Keratinocyte (primary cell): ENCODE data around the gene VPS41. TPM values are rescaled to one million over a fixed set of nuclear protein-coding genes. Genes with fewer than 3 reads are reported as not detected.

Experiments used
- DNase-seq: peaks from one replicate; pipeline ENCODE4 v3.0.0-alpha.2; 2011; ENCODE audit warnings: low read depth, missing footprints, low spot score
- FAIRE-seq: peaks from 2 replicates; lab custom pipeline; 2011; peaks lifted over from hg19 to GRCh38; lab: Jason Lieb, UNC
- H2AFZ ChIP-seq: 2 replicates; pipeline ENCODE4 v1.6.0; 2012; ENCODE audit warnings: low read length, control low read depth, inconsistent platforms; ENCODE audit not compliant: control insufficient read depth
- H3K27ac ChIP-seq: 2 replicates; pipeline ENCODE4 v1.5.1; 2011; ENCODE audit warnings: low read length; ENCODE audit not compliant: control insufficient read depth, insufficient read depth
- H3K27me3 ChIP-seq: 3 replicates; pipeline ENCODE4 v1.6.0; 2011; ENCODE audit warnings: low read length; ENCODE audit not compliant: control insufficient read depth, insufficient read depth; ENCODE audit errors: extremely low read depth
- H3K36me3 ChIP-seq, 2 experiments: 2 replicates in 1 of 2; 3 replicates in 1 of 2; pipeline ENCODE4 v1.5.1; 2011; ENCODE audit warnings: low read length in 2 of 2, mild to moderate bottlenecking in 1 of 2; ENCODE audit not compliant: control insufficient read depth in 2 of 2, insufficient read depth in 2 of 2; ENCODE audit errors: extremely low read depth in 1 of 2
- H3K4me1 ChIP-seq: 3 replicates; pipeline ENCODE4 v1.5.1; 2011; ENCODE audit warnings: low read length; ENCODE audit not compliant: control insufficient read depth, insufficient read depth; ENCODE audit errors: extremely low read depth
- H3K4me2 ChIP-seq: 3 replicates; pipeline ENCODE4 v1.6.0; 2011; ENCODE audit warnings: low read depth, low read length; ENCODE audit not compliant: control insufficient read depth, insufficient read depth; ENCODE audit errors: extremely low read depth
- H3K4me3 ChIP-seq, 3 experiments: fragments of 200-600 bp in 1 of 3; sonication (generic) in 1 of 3; 2 replicates in 2 of 3; 3 replicates in 1 of 3; pipeline ENCODE4 v1.5.1; 2011 to 2016; ENCODE audit warnings: low read length in 3 of 3, mild to moderate bottlenecking in 3 of 3, control low read depth in 2 of 3, inconsistent platforms in 1 of 3, low read depth in 1 of 3, mixed read lengths in 1 of 3, mixed run types in 1 of 3, moderate library complexity in 1 of 3; ENCODE audit not compliant: control insufficient read depth in 2 of 3, insufficient read depth in 2 of 3; ENCODE audit errors: extremely low read depth in 1 of 3
- H3K79me2 ChIP-seq: 2 replicates; pipeline ENCODE4 v1.6.0; 2012; ENCODE audit warnings: low read length; ENCODE audit not compliant: control insufficient read depth, insufficient read depth
- H3K9ac ChIP-seq: 3 replicates; pipeline ENCODE4 v1.6.0; 2011; ENCODE audit warnings: low read length; ENCODE audit not compliant: control insufficient read depth, insufficient read depth; ENCODE audit errors: extremely low read depth
- H3K9me1 ChIP-seq: 3 replicates; pipeline ENCODE4 v1.6.0; 2011; ENCODE audit warnings: low read length; ENCODE audit not compliant: control insufficient read depth, insufficient read depth; ENCODE audit errors: extremely low read depth
- H3K9me3 ChIP-seq: 2 replicates; pipeline ENCODE4 v1.5.1; 2012; ENCODE audit warnings: low read depth, low read length; ENCODE audit not compliant: control insufficient read depth
- H4K20me1 ChIP-seq: 3 replicates; pipeline ENCODE4 v1.6.0; 2011; ENCODE audit warnings: low read length; ENCODE audit not compliant: control insufficient read depth, insufficient read depth; ENCODE audit errors: extremely low read depth
- EZH2 ChIP-seq: IDR thresholded peaks from one replicate; pipeline ENCODE4 v1.6.1; 2012; ENCODE audit warnings: inconsistent platforms, mild to moderate bottlenecking, low read length, moderate library complexity
- dilution Hi-C: fragments of 300-500 bp; cut with MboI; formaldehyde crosslinking; loops from one replicate; pipeline ENCODE4 v1.7.0; 2020; ENCODE audit warnings: low sequenced_read_pairs; ENCODE audit not compliant: extremely low pct_ligation_motif_present
- polyA plus RNA-seq, 5 experiments: library from polyadenylated mRNA; depleted of rRNA in 3 of 5; stranded (reverse) in 3 of 5; stranded (forward) in 1 of 5; unstranded in 1 of 5; fragments of >200 nt; gene quantifications; 1 replicate in 1 of 5; 2 replicates in 3 of 5; 3 replicates in 1 of 5; pipeline versions ENCODE4 v1.2.1 to v1.2.3, GENCODE V29; 2011 to 2012; ENCODE audit warnings: missing spikeins in 2 of 5, low read depth in 1 of 5, low replicate concordance in 1 of 5
- TF ChIP-seq, protein P1 (sequence below), 3 experiments: IDR thresholded peaks in 1 of 3; conservative IDR thresholded peaks in 1 of 3; optimal IDR thresholded peaks in 1 of 3; 2 replicates in 2 of 3; 3 replicates in 1 of 3; pipeline versions ENCODE3 to v1.5.1; 2011; ENCODE audit warnings: low read length in 3 of 3, mild to moderate bottlenecking in 3 of 3, moderate library complexity in 2 of 3, control low read depth in 1 of 3, inconsistent platforms in 1 of 3; ENCODE audit not compliant: insufficient read depth in 2 of 3; ENCODE audit errors: extremely low read depth in 1 of 3

VPS41 gene
- polyA plus RNA-seq, 1 donor (not counting 4 experiments of a cell fraction or from before 2014, with no cell fraction given), result 38.1 TPM

- DNase-seq, result no peak
- no peak overlapping the region for H2AFZ ChIP-seq
- no peaks in the 10 kb centered on the region for H3K27me3 ChIP-seq
- no peaks in the 10 kb centered on the region for H3K4me1 ChIP-seq
- no peak overlapping the region for H3K4me2 ChIP-seq
- no peak for FAIRE-seq
- no peaks in the 10 kb centered on the region for H3K9me1 ChIP-seq
- no peaks in the 10 kb centered on the region for H3K79me2 ChIP-seq
- H3K9ac ChIP-seq, result no peak overlapping the region
- no peaks in the 10 kb centered on the region for H3K36me3 ChIP-seq
- no peaks in the 10 kb centered on the region for H3K9me3 ChIP-seq
- no peak for TF ChIP-seq EZH2
- TF ChIP-seq, protein P1, sequence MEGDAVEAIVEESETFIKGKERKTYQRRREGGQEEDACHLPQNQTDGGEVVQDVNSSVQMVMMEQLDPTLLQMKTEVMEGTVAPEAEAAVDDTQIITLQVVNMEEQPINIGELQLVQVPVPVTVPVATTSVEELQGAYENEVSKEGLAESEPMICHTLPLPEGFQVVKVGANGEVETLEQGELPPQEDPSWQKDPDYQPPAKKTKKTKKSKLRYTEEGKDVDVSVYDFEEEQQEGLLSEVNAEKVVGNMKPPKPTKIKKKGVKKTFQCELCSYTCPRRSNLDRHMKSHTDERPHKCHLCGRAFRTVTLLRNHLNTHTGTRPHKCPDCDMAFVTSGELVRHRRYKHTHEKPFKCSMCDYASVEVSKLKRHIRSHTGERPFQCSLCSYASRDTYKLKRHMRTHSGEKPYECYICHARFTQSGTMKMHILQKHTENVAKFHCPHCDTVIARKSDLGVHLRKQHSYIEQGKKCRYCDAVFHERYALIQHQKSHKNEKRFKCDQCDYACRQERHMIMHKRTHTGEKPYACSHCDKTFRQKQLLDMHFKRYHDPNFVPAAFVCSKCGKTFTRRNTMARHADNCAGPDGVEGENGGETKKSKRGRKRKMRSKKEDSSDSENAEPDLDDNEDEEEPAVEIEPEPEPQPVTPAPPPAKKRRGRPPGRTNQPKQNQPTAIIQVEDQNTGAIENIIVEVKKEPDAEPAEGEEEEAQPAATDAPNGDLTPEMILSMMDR (optimal IDR thresholded peaks at IDR 0.05 in 1 of 3, IDR thresholded peaks at IDR 0.05 in 1 of 3, conservative IDR thresholded peaks at IDR 0.05 in 1 of 3; ENCODE audit: extremely low read depth in 1 of 3, insufficient read depth in 2 of 3, low read length in 3 of 3), result no peak
- dilution Hi-C loops, result no loop called here
- H3K4me3 ChIP-seq, result no peak overlapping the region
- no peak overlapping the region for H3K27ac ChIP-seq
- no peaks in the 10 kb centered on the region for H4K20me1 ChIP-seq
Measured at GRCh38 chr7:38824948-38825347, 84.0 kb downstream of the VPS41 start.

DNA sequence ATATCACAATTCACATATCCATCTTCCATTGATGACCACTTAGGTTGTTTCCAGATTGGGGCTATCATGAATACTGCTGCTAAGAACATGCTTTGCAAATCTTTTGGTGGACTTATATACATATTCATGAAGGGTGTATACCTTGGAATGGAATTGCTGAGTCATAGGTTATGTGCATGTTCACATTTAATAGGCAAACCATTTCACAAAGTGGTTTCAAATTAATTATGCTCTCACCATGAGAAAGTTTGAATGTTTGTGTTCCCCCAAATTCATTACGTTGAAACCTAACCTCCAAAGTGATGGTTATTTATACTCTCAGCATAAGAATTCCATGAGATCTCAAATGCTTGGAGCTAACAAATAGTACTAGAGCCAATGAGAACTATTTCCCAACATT lies 86.4 kb downstream of the VPS41 start:
- dilution Hi-C loops, result no loop called here
- Histone ChIP-seq H3K79me2 (no peaks in the 10 kb centered on the region), H3K4me2 (no peak overlapping the region), H4K20me1 (no peaks in the 10 kb centered on the region), H3K36me3 (peaks cover 0 to 2% of the 10 kb centered on the region in 2 experiments), H2AFZ (no peak overlapping the region), H3K27me3 (no peaks in the 10 kb centered on the region), H3K4me1 (no peaks in the 10 kb centered on the region), H3K4me3 (no peak overlapping the region), H3K9ac (no peak overlapping the region), H3K27ac (no peak overlapping the region), H3K9me3 (no peaks in the 10 kb centered on the region), H3K9me1 (no peaks in the 10 kb centered on the region)
- FAIRE-seq (no peak), DNase-seq (no peak)
- TF ChIP-seq, protein P1 (optimal IDR thresholded peaks at IDR 0.05 in 1 of 3, IDR thresholded peaks at IDR 0.05 in 1 of 3, conservative IDR thresholded peaks at IDR 0.05 in 1 of 3; ENCODE audit: extremely low read depth in 1 of 3, insufficient read depth in 2 of 3, low read length in 3 of 3), result no peak
- TF ChIP-seq EZH2, result no peak
